Calu3 (cell line): Measurements from ENCODE around the gene SLC17A2. TPM values are rescaled to one million over a fixed set of nuclear protein-coding genes. Genes with fewer than 3 reads are reported as not detected.
"Not testable (repeated sequence)": the region's sequence is repeated elsewhere in the genome, so short reads cannot be mapped to it uniquely, and the experiment has no call there.

ENCODE experiments used
- BruUV-seq: library from RNA; stranded (reverse); fragments of 400-500 nt; replicated peaks from 2 replicates; lab custom pipeline; 2021; lab: Mats Ljungman, UMichigan
- CTCF ChIA-PET: fragments of 300-600 bp; sonication (Branson Sonifier 250); formaldehyde crosslinking; loops from one replicate; lab custom pipeline; 2022; ENCODE audit warnings: antibody characterized with exemption; lab: Charles Lee
- DNase-seq: peaks from one replicate; pipeline ENCODE4 v3.0.0; 2022
- H3K27ac Mint-ChIP-seq: one replicate; pipeline ENCODE4 v1.8.0; 2022; ENCODE audit warnings: mixed read lengths; ENCODE audit not compliant: unreplicated experiment
- H3K27me3 Mint-ChIP-seq: one replicate; pipeline ENCODE4 v1.8.0; 2022; ENCODE audit warnings: mixed read lengths; ENCODE audit not compliant: unreplicated experiment
- H3K36me3 Mint-ChIP-seq: one replicate; pipeline ENCODE4 v1.8.0; 2022; ENCODE audit warnings: mild to moderate bottlenecking, moderate library complexity, mixed read lengths; ENCODE audit not compliant: insufficient read depth, unreplicated experiment
- H3K4me1 Mint-ChIP-seq: one replicate; pipeline ENCODE4 v1.8.0; 2022; ENCODE audit warnings: mild to moderate bottlenecking, low read depth, mixed read lengths; ENCODE audit not compliant: unreplicated experiment
- H3K4me3 Mint-ChIP-seq: one replicate; pipeline ENCODE4 v1.8.0; 2022; ENCODE audit warnings: mild to moderate bottlenecking, low read depth, moderate library complexity, mixed read lengths; ENCODE audit not compliant: unreplicated experiment
- H3K9me3 Mint-ChIP-seq: one replicate; pipeline ENCODE4 v1.8.0; 2022; ENCODE audit warnings: low read depth, mixed read lengths; ENCODE audit not compliant: unreplicated experiment
- CTCF ChIP-seq: fragments of 200-600 bp; IDR thresholded peaks from one replicate; pipeline ENCODE4 v1.8.0; 2022; ENCODE audit warnings: antibody characterized with exemption; ENCODE audit not compliant: unreplicated experiment
- intact Hi-C: fragments of 100-400 bp; cut with micrococcal nuclease; formaldehyde crosslinking; loops from one replicate; pipeline ENCODE4 v1.10.0; 2022; ENCODE audit not compliant: unreplicated experiment
- total RNA-seq: library from RNA; stranded (reverse); gene quantifications from 2 replicates; pipeline ENCODE4 v1.2.3, GENCODE V29; 2022

Gene SLC17A2
- total RNA-seq, 1 experiment from 2014 or later, result not detected

GRCh38 chr6:25935953-25936352 lies 5.5 kb upstream of the SLC17A2 start:
- Mint-ChIP-seq H3K4me3 (no peak overlapping the region), H3K9me3 (no peaks in the 10 kb centered on the region), H3K36me3 (no peaks in the 10 kb centered on the region), H3K27ac (no peak overlapping the region), H3K4me1 (peaks cover 6% of the 10 kb centered on the region), H3K27me3 (no peaks in the 10 kb centered on the region)
- no peak for DNase-seq
- no TSS peak for BruUV-seq
- TF ChIP-seq CTCF, result no peak
- CTCF ChIA-PET, result no interaction called here
- intact Hi-C loops, result no loop called here

- BruUV-seq, result no TSS peak
- CTCF ChIA-PET, result no interaction called here
Observed at GRCh38 chr6:25934735-25935313, 4.3 kb upstream of the SLC17A2 start.

GRCh38 chr6:25934156-25934555 lies 3.7 kb upstream of the SLC17A2 start:
- Mint-ChIP-seq H3K9me3 (no peaks in the 10 kb centered on the region), H3K4me3 (no peak overlapping the region), H3K27ac (no peak overlapping the region), H3K27me3 (no peaks in the 10 kb centered on the region), H3K36me3 (no peaks in the 10 kb centered on the region), H3K4me1 (peaks cover 7% of the 10 kb centered on the region)
- CTCF ChIA-PET, result no interaction called here
- intact Hi-C loops, result no loop called here
- TF ChIP-seq CTCF, result no peak
- BruUV-seq, result no TSS peak
- no peak for DNase-seq

More at GRCh38 chr6:25934735-25935313, 4.3 kb upstream of the SLC17A2 start:
- no peaks in the 10 kb centered on the region for H3K27me3 Mint-ChIP-seq
- H3K4me1 Mint-ChIP-seq, result peaks cover 7% of the 10 kb centered on the region
- no peaks in the 10 kb centered on the region for H3K9me3 Mint-ChIP-seq
- TF ChIP-seq CTCF, result no peak
- no peak overlapping the region for H3K4me3 Mint-ChIP-seq
- no peak overlapping the region for H3K27ac Mint-ChIP-seq
- intact Hi-C loops, result no loop called here
- no peaks in the 10 kb centered on the region for H3K36me3 Mint-ChIP-seq
- DNase-seq, result no peak

GRCh38 chr6:25931411-25931709 lies 869 bp upstream of the SLC17A2 start:
- Mint-ChIP-seq H3K27ac (no peak overlapping the region), H3K4me3 (no peak overlapping the region), H3K36me3 (no peaks in the 10 kb centered on the region), H3K27me3 (no peaks in the 10 kb centered on the region), H3K9me3 (no peaks in the 10 kb centered on the region), H3K4me1 (peaks cover 7% of the 10 kb centered on the region)
- BruUV-seq, result no TSS peak
- TF ChIP-seq CTCF, result no peak
- no peak for DNase-seq
- intact Hi-C loops, result no loop called here
- CTCF ChIA-PET, result no interaction called here

GRCh38 chr6:25929785-25930184 lies 706 bp downstream of the SLC17A2 start:
- DNase-seq, H3K27me3 Mint-ChIP-seq, H3K36me3 Mint-ChIP-seq, H3K9me3 Mint-ChIP-seq, H3K27ac Mint-ChIP-seq, intact Hi-C loops, BruUV-seq, H3K4me3 Mint-ChIP-seq, H3K4me1 Mint-ChIP-seq: not testable (repeated sequence)
- CTCF ChIA-PET, result interaction anchor here (0.5 kb wide), 1 partner anchor 113 kb away, joined by 4 read pairs; no protein-coding TSS in a partner anchor
